A673 (cell line): Measurements from ENCODE around the gene MGAT5B.

Experiments
- CTCF ChIP-seq: fragments of 300-800, 200-600 bp; sonication (generic); conservative IDR thresholded peaks from 2 replicates; pipeline ENCODE4 v1.5.1; 2017; ENCODE audit warnings: low read depth, mild to moderate bottlenecking, antibody characterized with exemption, low read length, moderate library complexity, mixed read lengths
- EZH2 ChIP-seq: fragments of 200-600 bp; sonication (generic); IDR thresholded peaks from 2 replicates; pipeline ENCODE4 v1.6.1; 2017; ENCODE audit warnings: borderline replicate concordance, low read depth, mild to moderate bottlenecking, mixed read lengths, antibody characterized with exemption, low read length; ENCODE audit not compliant: poor library complexity, severe bottlenecking

GRCh38 chr17:76972046-76972641 is 103.9 kb downstream of the MGAT5B start:
- TF ChIP-seq EZH2 (no peak), CTCF (no peak)
